SK-N-SH (cell line): ENCODE measurements around the gene SH3BP1.

Experiments used
- CTCF ChIP-seq: fragments of 200-600 bp; sonication (generic); IDR thresholded peaks from 2 replicates; pipeline ENCODE4 v1.6.1; 2017; ENCODE audit warnings: antibody characterized with exemption, mild to moderate bottlenecking, moderate library complexity
- EP300 ChIP-seq, 2 experiments: IDR thresholded peaks; 2 replicates each; pipeline versions ENCODE4 v1.4.0 to v1.6.1; 2012; ENCODE audit warnings: borderline replicate concordance in 1 of 2, low read depth in 1 of 2, low read length in 1 of 2
- GATA2 ChIP-seq: sonication (generic); formaldehyde crosslinking; IDR thresholded peaks from 2 replicates; pipeline ENCODE4 v1.5.0; 2020; ENCODE audit warnings: mild to moderate bottlenecking, missing genetic modification reagents
- POLR2AphosphoS5 ChIP-seq: IDR thresholded peaks from 2 replicates; pipeline ENCODE4 v1.6.1; 2012; ENCODE audit warnings: low read depth, low read length

DNA sequence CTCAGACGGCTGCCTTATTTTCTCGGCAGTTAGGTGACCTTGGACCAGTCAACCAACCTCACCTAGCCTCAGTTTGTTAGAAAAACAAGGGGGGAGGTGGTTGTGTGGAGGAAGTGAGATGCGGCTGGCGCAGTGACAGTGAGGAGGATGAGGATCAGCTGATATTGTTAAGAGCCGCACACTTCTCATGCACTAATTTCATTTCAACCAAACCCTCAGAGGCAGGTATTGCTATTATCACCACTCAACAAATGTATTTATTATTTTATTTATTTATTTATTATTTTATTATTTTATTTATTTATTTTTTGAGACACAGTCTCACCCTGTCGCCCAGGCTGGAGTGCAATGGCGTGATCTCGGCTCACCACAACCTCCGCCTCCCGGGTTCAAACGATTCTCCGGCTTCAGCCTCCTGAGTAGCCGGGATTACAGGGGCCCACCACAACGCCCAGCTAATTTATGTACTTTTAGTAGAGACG lies 38.1 kb downstream of the SH3BP1 start:
- TF ChIP-seq EP300 (IDR thresholded peaks at IDR 0.05; ENCODE audit: borderline replicate concordance in 1 of 2, low read depth in 1 of 2, low read length in 1 of 2), result no peak
- no peak for TF ChIP-seq GATA2 (CRISPR knock-in tag)
- TF ChIP-seq POLR2AphosphoS5, result no peak; the same call in 1 of the 2 replicates
- no peak for TF ChIP-seq CTCF
